ENCODE results near the gene KISS1.

Gene KISS1

DNA sequence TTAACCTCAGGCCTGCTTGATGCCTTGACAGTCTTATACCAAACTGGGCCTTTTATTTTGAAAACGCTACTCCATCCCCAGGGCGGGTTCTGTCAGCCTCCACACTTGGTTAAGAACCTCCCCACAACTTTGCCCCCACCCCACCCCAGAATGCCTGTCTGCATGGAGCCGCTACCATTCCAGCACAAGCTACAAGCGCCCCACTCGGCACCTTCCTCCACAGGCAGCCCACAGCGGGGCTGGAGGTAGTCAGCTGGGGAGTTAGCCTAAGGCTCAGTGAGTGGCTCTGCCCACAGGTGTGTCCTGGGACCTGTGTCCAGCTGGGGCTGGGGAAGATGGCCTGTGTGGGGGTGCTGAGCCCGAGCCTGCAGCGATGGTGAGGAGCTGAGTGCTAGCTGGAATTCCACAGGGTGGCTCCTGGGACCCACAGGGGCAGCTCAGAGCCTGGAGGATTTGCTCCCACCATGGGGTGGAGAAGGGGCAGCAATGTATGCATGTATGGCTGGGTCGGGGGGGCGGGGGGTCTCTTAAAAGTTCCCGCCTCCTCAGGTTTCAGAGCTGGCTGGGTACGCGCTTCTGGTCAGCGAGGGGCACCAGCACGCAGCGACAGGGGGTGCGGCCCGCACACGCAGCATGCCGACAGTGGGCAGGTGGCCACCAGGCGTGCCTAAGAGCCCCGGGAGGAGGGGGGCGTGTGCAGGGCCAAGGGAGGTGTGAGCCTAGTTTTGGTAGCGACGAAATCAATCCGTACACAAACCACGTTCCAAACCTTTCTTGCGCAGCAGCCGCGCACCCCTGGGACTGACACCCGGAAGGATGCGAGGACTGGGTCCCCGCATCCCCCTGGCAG is 45.4 kb downstream of the KISS1 start:
- DNase-seq (ENCODE audit: insufficient read length, low spot score) (no peak), FAIRE-seq (no peak)
- TF ChIP-seq, protein P1, sequence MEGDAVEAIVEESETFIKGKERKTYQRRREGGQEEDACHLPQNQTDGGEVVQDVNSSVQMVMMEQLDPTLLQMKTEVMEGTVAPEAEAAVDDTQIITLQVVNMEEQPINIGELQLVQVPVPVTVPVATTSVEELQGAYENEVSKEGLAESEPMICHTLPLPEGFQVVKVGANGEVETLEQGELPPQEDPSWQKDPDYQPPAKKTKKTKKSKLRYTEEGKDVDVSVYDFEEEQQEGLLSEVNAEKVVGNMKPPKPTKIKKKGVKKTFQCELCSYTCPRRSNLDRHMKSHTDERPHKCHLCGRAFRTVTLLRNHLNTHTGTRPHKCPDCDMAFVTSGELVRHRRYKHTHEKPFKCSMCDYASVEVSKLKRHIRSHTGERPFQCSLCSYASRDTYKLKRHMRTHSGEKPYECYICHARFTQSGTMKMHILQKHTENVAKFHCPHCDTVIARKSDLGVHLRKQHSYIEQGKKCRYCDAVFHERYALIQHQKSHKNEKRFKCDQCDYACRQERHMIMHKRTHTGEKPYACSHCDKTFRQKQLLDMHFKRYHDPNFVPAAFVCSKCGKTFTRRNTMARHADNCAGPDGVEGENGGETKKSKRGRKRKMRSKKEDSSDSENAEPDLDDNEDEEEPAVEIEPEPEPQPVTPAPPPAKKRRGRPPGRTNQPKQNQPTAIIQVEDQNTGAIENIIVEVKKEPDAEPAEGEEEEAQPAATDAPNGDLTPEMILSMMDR (IDR thresholded peaks at IDR 0.05; ENCODE audit: insufficient read depth, missing control alignments): no peak

DNA sequence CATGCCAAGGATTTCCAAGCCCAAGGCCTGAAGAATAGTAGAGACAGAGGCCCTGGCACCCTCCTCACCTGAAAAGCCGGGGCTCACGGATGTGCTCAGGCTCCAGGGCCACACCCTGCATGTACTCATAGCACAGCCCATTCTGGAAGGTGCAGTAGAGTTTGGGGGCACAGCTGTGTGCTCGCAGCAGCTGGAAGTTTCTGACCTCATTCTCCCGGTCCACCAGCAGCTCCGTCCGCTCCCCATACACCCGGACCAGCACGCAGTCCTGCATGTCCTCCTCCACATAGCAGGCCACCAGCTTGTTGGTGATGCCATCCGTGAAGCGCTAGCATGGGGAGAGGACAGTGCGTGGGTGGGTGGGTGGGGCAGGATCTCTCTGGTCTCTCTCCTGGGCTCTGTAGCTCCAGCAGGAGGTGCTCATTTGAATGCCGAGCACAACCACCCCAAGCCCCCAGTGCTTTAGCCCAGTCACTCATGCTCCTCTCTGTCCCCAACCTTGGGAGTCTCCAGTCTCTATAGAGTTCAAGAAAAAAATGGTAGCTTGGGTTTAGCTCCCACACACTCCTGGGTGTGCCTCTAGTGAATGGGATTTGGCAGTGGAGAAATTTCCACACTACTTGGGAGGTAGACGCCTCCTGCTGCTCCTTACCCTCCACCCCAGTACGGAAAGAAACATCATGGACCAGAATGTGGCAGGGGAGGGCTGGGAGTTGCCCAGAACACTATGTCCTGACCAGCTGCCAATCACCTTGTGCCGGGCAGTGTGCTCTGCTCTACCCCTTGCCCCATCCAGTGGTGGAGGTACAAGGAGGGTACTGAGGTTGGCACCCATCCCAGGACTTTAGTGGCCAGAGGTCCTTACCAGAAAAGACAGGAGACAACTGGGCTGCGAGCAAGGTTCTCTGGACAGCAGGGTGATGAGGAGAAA is 46.4 kb downstream of the KISS1 start:
- FAIRE-seq (no peak), DNase-seq (ENCODE audit: insufficient read length, low spot score) (no peak)
- TF ChIP-seq, protein P1 (IDR thresholded peaks at IDR 0.05; ENCODE audit: insufficient read depth, missing control alignments): no peak

DNA sequence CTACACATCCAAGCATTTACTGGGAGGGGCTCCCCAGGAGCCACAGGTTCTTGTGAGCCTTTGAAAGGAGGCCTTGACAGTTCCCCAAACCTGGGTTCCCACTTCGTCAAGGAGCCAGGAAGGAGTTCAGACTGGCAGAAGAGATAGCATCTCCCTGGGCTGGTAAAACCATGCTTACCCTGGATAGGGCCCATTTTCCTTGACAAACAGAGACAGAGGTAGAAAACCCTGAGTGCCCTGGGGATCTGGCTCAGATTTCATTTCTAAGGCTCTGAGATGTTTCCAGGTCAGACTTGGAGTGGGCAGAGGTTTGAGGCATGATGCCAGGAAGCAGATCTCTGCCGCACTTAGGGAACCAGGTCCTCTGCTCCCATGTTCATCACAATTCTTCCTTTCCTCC is 47.2 kb downstream of the KISS1 start:
- DNase-seq (ENCODE audit: insufficient read length, low spot score) (no peak), FAIRE-seq (no peak)
- TF ChIP-seq, protein P1 (IDR thresholded peaks at IDR 0.05; ENCODE audit: insufficient read depth, missing control alignments): no peak

DNA sequence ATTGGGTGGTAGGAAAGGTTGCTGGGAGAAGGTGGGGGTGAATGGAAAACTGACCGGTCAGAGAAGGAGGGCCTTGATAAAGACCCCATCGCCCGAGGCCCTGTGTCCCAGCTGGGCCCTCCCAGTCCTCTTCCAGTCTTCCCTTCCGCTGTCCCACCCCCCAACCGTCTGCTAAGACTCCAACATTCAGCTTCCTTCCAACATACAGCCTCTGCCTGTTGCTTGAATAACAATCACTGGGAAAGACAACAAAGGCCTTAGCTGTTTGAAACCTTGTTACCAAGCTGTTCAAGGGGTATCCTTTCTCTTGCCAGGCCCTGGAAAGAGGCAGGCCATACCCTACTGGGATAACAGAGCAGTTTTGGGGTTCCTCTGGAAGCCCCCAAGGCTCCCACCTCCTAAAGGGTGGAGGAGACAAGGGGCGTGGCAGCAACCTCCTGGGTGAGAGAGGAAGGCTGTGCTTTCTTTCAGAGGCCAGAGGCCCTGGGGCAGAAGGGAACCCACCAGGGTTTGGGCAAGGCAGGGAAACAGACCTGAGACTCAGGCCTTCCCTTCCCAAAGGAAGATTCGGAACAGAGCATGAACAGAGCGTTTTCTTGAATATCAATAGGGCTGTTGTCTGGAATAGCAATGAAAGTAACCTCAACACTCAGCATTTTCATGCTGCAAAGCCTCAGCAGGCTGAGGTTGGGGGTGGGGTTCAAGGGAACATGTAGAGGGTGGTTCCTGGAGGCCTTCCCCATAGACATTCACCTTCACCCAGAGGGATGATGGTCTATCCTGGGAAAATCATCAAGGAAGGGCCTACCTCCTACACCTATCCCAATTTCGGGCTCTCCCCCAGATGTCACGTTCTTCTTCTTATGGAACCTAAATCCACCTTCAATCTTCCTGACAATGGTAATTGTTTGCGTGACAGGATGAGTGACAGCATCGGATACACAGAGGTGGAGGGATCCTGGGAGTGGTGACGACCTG is 48.6 kb downstream of the KISS1 start:
- TF ChIP-seq, protein P1 (IDR thresholded peaks at IDR 0.05; ENCODE audit: insufficient read depth, missing control alignments): no peak
- DNase-seq (ENCODE audit: insufficient read length, low spot score) (no peak), FAIRE-seq (no peak)

DNA sequence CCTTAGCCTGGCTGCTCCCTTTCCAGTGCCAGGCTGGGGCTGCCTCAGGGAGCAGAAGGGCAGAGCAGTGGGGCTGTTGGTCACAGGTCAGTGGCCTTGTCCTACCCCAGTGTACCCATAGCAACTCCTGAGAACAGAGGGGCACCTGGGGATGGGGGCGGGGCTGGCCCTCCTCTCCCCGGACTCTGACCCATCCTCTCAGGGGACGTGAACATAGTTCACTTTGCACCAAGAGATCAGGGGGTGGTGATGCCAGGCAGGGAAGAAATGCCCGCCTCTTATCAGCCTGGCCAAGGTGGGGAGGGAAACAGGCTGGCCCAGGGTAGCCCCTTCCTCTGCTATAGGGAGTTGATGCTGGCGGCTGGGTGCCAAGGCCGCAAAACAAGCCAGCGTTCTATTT is 49.3 kb downstream of the KISS1 start:
- TF ChIP-seq, protein P1 (IDR thresholded peaks at IDR 0.05; ENCODE audit: insufficient read depth, missing control alignments): no peak
- FAIRE-seq (no peak), DNase-seq (ENCODE audit: insufficient read length, low spot score) (no peak)

DNA sequence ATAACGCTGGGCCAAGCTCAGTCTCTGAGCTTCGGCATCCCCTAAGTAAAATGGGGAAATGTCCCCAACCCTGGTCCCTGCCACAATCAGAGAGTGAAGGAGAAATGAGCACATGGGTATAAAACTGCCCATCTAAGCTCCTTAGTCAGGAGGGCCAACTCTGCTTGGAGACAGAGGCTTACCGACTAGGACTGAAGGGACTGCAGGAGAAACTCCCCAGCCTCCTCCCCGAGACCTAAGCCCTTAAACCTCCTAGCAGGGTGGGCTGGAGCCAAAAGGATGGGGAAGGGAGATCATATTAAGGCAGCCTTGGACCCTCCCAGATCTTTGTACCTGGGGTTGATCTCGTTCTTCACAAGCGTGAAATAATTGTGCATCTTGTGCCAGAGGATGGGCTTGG is 50.0 kb downstream of the KISS1 start:
- TF ChIP-seq, protein P1 (IDR thresholded peaks at IDR 0.05; ENCODE audit: insufficient read depth, missing control alignments): no peak
- no peak for FAIRE-seq

More for the DNA sequence above, 50.0 kb downstream of the KISS1 start:
- DNase-seq (ENCODE audit: insufficient read length, low spot score): no peak
